HK-2 (cell line): ENCODE measurements around the gene ERCC5.

Experiments
- DNase-seq: peaks from one replicate; pipeline ENCODE4 v3.0.0-alpha.2; 2018; ENCODE audit not compliant: unreplicated experiment

ERCC5 gene

DNA sequence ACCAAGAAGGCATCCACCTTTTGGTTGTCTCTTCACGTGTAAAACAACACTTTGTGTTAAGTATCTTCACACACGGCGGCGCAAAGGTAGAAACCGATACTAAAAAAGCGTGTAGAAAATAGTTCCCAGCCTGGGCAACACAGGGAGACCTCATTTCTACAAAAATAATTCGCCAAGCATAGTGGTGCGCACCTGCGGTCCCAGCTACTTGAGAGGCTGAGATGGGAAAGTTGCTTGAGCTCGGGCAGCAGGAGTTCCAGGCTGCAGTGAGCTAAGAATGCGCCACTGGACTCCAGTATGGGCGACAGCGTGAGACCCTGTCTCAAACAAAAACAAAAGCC is 573 bp upstream of the ERCC5 start:
- no peak for DNase-seq

DNA sequence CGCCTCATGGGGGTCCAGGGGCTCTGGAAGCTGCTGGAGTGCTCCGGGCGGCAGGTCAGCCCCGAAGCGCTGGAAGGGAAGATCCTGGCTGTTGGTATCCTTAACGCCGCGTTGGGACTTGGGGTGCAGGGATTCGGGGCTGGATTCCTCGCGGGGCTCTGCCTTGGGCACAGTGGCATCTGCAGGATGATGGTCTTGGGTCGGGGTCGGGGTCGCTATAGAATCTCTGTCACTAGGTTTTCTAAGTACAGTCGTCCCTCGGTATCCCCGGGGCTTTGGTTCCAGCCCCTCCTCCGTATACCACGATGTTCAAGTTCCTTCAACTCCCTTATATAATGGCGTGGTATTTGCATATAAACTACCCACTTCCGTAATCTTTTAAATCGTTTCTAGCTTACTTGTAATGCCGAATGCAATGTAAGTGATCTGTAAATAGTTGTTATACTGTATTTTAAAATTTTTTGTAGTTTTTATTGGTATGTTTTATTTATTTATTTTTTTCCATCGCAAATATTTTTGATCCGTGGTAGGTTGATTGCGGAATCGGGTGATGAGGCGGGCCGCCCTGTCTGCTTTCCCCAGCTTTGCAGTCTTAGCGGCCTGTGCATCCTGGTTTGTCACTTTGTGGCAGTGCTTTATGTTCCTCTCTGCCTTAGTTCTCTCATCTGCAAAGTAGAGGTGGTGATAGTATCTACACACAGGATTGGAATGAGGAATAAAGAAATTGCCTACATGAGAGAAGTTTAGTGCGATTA is 606 bp downstream of the ERCC5 start:
- DNase-seq: peak; percentile 26

DNA sequence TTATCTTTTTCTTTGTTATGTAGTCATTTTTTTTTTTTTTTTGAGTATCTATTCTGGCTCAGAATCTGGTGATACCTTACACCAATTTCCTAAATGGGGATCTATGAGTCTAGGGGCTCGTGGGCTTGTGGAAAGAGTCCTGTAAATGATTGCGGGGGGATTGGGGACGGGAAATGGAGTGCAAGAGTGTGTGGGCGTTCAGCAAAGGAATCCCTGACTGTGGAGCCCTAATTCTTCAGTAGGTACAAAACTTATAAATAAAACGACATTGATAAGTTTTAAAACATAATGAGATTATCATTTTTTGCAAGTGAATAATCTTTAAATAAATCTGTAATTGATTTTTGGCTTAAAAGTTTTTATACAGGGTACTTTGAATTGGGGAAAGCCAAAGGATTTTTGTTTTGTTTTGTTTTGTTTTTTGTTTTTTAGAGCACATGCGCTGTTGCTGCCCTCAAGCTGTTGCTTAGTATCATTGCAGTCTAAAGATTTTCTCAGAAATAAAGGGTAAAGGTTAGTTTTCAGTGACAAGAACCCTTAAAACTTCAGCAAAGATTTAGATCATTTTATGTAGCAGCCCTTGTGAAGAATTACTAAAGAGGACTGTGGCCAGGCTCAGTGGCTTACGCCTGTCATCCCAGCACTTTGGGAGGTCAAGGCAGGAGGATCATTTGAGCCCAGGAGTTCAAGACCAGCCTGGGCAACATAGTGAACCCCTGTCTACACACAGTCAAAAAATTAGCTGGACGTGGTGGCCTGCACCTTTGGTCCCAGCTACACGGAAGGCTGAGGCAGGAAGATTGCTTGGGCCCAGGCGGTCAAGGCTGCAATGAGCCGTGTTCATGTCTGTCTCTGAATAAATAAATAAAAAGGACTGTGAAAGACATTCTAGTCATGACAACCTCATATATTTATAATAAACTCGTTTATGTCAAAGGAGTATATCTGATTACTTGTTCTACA is 1.7 kb downstream of the ERCC5 start:
- no peak for DNase-seq

DNA sequence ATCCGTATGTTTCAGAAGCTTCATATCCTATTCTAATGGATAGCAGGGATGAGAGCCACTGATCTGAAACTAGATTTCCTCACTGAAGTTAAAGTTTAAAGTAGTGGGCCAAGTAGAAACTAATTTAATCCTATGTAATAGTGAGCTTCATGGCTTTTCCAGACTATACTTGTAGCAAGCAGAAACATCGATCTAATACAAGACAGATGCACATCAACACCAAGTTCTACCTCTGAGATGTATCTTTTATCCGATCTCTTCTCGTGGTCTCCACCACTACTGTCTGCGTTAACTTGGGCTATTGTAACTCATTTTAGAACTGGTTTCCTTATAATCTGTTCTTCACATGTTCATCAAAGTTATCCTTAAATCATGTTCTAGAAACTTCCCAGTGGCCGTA is 3.1 kb downstream of the ERCC5 start:
- no peak for DNase-seq

DNA sequence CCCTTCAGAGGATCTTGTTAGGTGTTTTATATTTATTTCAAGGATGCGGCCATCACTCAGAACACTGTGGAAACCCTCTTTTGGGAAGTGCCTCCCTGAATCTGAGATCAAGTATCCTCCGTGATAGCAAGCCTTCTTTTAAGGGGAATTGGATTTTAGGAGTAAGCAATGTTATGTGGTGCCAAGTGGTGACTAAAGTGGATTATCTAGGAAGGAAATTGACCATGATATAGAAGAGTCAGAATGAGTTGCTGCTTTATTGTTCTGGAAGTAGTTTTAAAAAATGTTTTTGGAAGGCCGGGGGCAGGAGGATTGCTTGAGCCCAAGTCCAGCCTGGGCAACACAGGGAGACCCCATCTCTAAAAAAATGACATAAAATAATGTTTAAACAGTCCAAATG is 6.7 kb downstream of the ERCC5 start:
- DNase-seq: no peak

DNA sequence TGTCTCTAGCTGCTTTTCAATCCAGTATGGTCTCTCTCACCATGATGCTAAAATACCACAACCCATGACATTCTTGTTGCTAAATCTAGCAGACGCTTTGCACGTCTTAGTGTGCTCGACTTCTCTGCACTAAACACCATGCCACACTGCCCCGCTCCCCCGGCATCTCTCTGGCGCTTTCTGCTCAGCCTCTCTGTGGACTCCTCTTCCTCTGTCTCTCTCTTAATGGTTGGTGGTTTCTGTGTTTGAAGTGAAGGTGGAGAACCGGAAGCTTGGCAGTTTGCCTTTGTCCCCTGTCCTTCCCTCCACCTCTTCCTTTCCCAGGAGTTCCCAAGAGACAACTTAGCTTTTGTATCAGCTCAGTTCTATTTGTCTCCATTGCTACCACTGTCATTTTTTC is 8.8 kb downstream of the ERCC5 start:
- no peak for DNase-seq

DNA sequence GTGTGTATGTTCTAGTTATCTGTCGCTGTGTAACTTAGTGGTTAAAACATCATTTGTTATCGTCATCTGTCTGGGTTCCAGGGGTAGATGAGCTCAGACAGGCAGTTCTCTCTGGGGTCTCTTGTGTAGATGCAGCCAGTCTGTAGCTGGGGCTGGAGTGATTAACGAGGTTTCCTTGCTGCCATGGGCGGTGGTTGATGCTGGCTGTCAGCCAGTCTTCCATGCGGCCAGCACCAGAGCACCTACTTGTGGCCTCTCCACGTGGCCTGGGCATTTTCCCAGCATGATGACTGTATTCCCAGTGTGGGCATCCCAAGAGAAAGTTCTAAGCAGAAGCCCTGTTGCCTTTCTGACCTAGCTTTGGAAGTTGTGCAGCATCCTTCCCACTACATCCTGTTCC is 10.7 kb downstream of the ERCC5 start:
- DNase-seq: no peak

DNA sequence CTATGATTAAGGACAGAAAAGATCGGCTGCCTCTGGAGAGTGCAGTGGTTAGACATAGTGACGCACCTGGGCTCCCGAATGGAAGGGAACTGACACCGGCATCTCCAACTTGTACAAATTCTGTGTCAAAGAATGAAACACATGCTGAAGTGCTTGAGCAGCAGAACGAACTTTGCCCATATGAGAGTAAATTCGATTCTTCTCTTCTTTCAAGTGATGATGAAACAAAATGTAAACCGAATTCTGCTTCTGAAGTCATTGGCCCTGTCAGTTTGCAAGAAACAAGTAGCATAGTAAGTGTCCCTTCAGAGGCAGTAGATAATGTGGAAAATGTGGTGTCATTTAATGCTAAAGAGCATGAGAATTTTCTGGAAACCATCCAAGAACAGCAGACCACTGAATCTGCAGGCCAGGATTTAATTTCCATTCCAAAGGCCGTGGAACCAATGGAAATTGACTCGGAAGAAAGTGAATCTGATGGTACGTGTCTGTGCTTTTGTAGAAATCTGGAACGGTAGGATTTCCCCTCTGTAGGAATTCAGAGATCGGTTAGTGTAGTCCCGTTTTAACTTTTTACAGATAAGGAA is 16.9 kb downstream of the ERCC5 start:
- no peak for DNase-seq

DNA sequence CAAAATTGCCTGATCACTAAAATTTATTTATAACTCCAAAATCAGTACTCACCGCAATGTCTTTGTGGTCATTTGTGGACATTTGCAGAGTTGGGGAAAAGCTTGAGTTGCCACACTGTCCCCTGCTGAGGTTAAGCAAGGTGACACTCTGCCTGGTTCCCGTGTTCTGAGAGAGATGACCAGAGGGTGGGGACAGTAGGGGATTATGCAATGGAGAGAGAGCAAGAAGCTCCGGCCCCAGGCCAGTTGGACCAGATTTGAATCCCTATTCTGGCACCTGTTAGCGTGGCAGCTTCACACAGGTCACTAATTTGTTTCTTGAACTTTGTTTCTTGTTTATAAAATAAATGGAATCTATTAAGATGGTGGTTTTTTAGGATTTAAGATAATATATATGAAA is 17.8 kb downstream of the ERCC5 start:
- DNase-seq: no peak

DNA sequence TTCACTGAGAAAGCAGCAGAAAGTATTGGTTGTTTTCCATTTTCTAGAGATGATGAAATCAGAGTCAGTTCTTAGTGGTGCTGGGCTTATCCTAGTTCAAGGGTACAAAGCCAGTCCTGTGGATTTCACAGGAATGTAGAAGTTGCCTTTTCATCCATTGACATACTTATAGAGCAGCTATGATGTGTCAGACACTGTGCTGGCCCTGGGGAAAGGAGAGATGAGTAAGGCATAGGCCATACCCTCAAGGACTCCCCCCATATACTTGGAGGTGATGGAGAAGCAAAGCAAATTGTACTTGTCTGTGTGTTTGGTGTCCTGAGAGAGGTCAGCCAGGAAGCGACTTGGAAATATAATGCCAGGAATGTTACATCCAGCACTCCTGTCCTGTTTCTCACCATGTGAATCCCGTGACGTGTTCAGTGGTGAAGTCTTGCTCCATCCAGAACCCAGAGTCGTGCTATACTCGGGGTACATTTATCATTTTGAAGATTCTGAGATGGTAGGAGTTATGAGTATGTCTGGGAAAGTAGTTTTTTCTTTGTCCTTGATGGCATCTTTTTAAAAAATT is 22.6 kb downstream of the ERCC5 start:
- no peak for DNase-seq

DNA sequence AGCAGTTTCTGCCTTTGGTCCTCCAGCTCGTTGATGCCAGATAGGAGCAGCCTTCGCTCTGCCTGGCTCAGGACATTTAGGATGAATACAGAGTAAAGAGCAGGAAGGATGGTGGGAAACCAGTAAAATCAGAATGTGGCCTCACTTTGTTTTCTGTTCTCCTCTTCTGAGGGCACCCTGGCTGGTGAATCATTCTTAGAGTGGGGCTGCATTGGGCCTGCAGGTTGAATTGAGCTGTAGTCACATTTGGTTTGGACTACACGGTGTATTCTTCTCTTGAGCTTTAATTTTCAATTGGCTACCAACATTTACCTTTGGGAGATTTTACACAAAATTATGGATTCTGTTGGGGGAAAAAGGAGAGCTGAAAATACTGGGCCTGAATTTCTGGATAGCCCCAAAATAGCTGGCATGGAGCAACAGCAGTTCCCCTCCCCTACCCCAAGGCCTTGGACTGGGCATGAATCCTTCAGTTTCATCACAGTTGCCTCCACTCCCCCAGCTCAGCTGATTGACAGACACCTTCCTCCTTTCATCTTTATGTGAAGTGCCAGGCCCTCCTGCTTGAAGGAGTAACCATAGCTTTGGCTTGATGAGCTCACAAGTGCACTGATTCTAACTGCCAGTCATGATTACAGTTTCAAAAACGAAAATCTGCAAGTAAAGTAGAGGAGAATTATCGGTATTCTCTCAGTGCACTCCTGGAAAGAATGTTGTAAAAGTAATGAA is 24.3 kb downstream of the ERCC5 start:
- DNase-seq: no peak

DNA sequence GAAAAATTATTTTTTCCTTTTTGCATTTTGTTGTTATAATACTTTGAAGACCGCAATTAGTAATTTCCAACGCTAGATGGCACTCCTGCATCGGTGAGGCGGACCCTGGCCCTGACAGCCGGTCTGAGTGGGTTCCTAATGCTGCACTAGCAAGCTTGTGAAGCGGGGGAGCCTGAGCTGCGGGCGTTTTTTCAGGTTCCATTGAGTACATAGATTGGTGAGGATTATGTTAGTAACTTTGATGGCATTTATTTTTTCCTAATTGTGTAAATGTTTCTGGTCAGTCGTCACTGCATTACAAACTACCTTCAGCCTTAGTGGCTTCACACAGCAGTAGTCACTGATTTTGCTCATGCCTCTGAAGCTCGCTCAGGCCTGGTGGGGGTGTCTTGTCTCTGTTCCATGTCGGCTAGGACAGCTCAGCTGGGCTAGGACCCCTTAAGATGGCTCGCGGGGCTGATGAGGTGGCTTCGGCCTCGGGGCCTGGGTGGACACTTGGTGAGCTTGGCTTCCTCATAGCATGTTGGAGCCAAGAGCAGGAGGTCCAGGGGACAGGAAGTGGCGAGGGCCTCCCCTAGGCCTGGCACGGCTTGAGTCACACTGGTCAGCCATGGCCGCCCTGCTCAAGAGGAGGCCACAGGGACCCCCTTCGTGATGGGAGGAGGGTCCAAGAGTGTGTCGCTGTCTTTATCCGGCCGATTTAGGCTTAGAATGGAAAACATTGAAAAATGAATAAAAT is 25.0 kb downstream of the ERCC5 start:
- no peak for DNase-seq

DNA sequence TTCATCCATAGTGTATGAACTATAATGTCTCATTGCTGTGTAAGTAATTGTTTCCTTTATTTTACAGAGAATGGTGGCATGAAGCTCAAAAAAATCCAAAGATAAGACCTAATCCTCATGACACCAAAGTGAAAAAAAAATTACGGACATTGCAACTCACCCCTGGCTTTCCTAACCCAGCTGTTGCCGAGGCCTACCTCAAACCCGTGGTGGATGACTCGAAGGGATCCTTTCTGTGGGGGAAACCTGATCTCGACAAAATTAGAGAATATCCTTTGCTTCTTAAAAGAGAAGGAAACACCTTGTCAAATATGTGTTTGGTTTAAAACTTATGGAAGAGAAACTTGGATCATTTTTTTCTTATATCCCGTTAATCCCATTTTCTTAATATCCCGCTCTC is 26.3 kb downstream of the ERCC5 start:
- no peak for DNase-seq

DNA sequence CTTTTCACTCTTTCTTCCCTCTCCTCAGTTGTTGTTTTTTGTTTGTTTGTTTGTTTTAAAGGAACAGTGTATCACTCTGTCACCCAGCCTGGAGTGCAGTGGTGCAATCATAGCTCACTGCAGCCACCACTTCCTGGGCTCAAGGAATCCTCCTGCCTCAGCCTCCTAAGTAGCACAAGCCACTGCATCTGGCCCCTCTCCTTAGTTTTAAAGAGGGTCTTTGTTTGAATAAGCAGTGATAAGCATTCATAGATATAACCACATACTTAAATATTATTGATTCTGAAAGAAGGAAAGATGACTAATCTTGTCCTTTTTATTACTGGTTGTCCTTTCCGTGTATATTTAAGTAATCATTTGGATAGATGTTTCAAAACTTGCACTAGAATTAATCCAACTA is 26.7 kb downstream of the ERCC5 start:
- DNase-seq: no peak

DNA sequence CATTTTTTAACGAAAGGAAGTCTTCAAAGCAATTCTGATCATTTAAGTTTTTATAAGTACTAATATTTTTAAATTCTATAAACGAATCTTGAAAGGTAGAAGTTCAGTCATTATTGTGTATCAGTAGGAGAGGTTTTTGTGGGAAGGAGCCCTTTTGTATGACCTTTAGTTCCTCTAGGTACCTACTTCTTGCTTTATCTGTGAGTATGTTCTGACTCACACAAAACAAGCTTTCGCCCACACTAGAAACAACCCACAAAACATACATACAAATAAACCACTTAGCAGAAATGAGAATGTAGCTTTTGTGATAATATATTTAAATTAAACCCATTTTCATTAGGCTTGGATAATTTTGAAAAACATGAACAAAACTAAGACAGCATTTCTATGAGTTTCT is 27.8 kb downstream of the ERCC5 start:
- DNase-seq: no peak

DNA sequence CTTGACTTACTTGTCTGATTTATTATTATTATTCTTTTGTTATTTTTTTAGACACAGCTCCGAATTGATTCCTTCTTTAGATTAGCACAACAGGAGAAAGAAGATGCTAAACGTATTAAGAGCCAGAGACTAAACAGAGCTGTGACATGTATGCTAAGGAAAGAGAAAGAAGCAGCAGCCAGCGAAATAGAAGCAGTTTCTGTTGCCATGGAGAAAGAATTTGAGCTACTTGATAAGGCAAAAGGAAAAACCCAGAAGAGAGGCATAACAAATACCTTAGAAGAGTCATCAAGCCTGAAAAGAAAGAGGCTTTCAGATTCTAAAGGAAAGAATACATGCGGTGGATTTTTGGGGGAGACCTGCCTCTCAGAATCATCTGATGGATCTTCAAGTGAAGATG is 29.4 kb downstream of the ERCC5 start:
- no peak for DNase-seq

DNA sequence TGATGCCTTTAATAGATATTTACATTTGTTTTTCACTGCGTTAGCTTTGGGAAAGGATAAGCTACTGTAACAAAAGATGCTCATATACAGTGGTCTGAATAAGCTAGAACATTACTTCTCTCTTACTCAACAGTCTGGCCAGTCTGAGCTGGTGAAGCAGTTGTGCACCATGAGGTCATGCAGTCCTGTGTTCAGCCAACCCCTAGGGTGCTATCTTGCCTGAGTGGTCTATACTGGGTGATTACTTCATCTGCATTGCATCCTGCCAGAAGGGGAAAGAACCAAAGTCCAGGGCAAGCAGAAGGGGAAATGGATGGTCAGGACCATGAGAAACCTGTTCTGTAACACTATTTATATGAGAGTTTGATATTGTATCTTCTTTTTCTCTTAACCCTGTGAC is 31.5 kb downstream of the ERCC5 start:
- no peak for DNase-seq

DNA sequence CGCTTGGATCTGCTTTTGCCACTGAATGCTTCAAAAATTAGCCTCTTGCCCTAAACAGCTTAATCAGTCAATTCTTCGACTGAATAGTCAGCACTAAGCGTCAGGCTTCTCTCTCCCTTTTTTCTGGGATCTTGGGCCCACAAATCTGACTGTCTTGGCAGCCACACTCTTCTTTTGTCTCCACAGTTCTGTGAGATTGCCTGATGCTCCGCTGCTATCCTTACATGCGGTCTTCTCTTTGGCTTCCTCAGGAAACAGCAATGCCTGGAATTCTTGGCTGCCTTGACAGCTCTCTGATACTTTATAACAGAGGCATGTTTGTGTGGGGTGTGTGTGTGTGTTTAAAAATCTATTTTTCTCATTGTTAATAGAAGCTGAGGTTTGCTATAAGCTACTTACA is 32.6 kb downstream of the ERCC5 start:
- no peak for DNase-seq

DNA sequence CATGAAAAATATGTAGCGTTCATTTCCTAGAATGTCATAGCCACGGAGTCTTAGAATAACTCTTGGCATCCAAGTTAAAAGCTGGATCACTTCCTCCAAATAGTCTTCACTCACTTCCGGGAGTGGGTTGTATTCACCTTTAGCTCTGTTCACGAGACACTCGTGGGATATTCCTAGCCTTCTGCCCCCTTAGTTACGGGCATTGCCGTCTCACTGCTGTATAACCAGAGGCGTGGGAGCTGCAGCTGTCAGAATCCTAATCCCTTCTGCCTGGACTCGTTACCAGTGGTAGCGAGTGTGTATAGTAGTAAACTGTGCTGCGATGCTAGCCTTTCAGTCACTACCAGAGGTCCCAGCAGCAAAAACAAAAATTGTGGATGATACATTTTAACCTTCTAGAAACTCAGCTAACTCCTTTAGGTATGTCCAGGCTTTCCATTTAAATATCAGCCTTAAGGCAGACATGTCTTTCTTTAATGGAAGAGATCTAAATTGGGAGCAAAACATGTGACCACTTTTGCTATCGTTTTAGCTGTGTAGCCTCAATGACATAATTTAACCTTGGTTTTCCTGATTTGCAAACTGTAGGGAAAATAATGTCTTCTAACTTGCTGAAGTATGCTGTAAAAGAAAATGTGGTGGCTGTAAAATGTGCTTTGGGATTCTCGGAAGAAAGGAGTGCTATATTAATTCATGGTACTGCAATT is 34.1 kb downstream of the ERCC5 start:
- no peak for DNase-seq
